GM12891 (cell line): ENCODE data around the gene ANKRD55.

Experiments
- POLR2A ChIP-seq: IDR thresholded peaks from 2 replicates; pipeline ENCODE4 v1.6.1; 2011; ENCODE audit warnings: low read depth, low read length, control low read depth
- POLR2AphosphoS5 ChIP-seq: IDR thresholded peaks from 2 replicates; pipeline ENCODE4 v1.6.1; 2011; ENCODE audit warnings: low read depth, low read length, control low read depth
- POU2F2 ChIP-seq: IDR thresholded peaks from 2 replicates; pipeline ENCODE4 v1.6.1; 2011; ENCODE audit warnings: low read depth, mild to moderate bottlenecking, control low read depth, low read length, moderate library complexity
- SPI1 ChIP-seq: IDR thresholded peaks from 2 replicates; pipeline ENCODE4 v1.6.1; 2011; ENCODE audit warnings: low read depth, low read length, control low read depth
- TAF1 ChIP-seq: IDR thresholded peaks from 2 replicates; pipeline ENCODE4 v1.6.1; 2011; ENCODE audit warnings: low read depth, low read length, control low read depth

GRCh38 chr5:56154732-56155484 is 78.2 kb downstream of the ANKRD55 start:
- TF ChIP-seq POLR2A (no peak), POLR2AphosphoS5 (no peak), TAF1 (no peak), SPI1 (no peak), POU2F2 (no peak)
